H1 (cell line): ENCODE results near the gene PRKRIP1. TPM values are rescaled to one million over a fixed set of nuclear protein-coding genes. Genes with fewer than 3 reads are reported as not detected.

Source experiments
- CTCF ChIA-PET: fragments of 300-600 bp; sonication (Branson Sonifier 250); formaldehyde crosslinking; loops from one replicate; lab custom pipeline; 2021; ENCODE audit not compliant: partially characterized antibody; lab: Charles Lee
- POLR2A ChIA-PET: fragments of 300-600 bp; sonication (Branson Sonifier 250); formaldehyde crosslinking; loops from one replicate; lab custom pipeline; 2021; ENCODE audit warnings: inconsistent platforms; ENCODE audit not compliant: partially characterized antibody; lab: Charles Lee
- DNase-seq, 2 experiments: peaks; one replicate each; pipeline versions ENCODE4 v3.0.0 to v3.0.0-alpha.2; 2010 to 2022; ENCODE audit warnings: low spot score in 2 of 2, low read depth in 1 of 2, mixed read lengths in 1 of 2
- FAIRE-seq: peaks from 2 replicates; lab custom pipeline; 2011; peaks lifted over from hg19 to GRCh38; lab: Jason Lieb, UNC
- H2AFZ ChIP-seq: 2 replicates; pipeline ENCODE4 v1.8.1; 2012; ENCODE audit warnings: low read length, inconsistent platforms
- H2AK5ac ChIP-seq: 2 replicates; pipeline ENCODE4 v1.6.1; 2013; ENCODE audit warnings: low read depth, low read length
- H2BK120ac ChIP-seq: replicated peaks from 2 replicates; pipeline ENCODE3; 2013; ENCODE audit warnings: low read depth, low read length, inconsistent platforms
- H2BK12ac ChIP-seq: 2 replicates; pipeline ENCODE4 v1.6.1; 2013; ENCODE audit warnings: low read depth, low read length
- H2BK15ac ChIP-seq: 2 replicates; pipeline ENCODE4 v1.6.1; 2013; ENCODE audit warnings: low read length
- H2BK20ac ChIP-seq: 2 replicates; pipeline ENCODE4 v1.6.1; 2013; ENCODE audit warnings: low read length
- H2BK5ac ChIP-seq: 2 replicates; pipeline ENCODE4 v1.6.1; 2013; ENCODE audit warnings: low read depth, low read length
- H3K14ac ChIP-seq: 2 replicates; pipeline ENCODE4 v1.6.1; 2013; ENCODE audit warnings: inconsistent platforms; ENCODE audit not compliant: insufficient read length
- H3K18ac ChIP-seq: 2 replicates; pipeline ENCODE4 v1.6.1; 2013; ENCODE audit warnings: low read length; ENCODE audit errors: extremely low read depth
- H3K23ac ChIP-seq: 2 replicates; pipeline ENCODE4 v1.6.1; 2013; ENCODE audit warnings: inconsistent platforms; ENCODE audit not compliant: insufficient read length
- H3K23me2 ChIP-seq: 2 replicates; pipeline ENCODE4 v1.6.1; 2013; ENCODE audit warnings: low read depth, low read length
- H3K27ac ChIP-seq: 2 replicates; pipeline ENCODE4 v1.6.1; 2011; ENCODE audit warnings: low read depth, low read length, inconsistent platforms
- H3K27me3 ChIP-seq, 4 experiments: replicated peaks in 1 of 4; 1 replicate in 1 of 4; 2 replicates in 3 of 4; pipeline versions ENCODE4 v1.6.1 to v1.8.1; 2011 to 2013; ENCODE audit warnings: low read length in 3 of 4, mild to moderate bottlenecking in 3 of 4, inconsistent platforms in 2 of 4, mixed read lengths in 2 of 4, moderate library complexity in 1 of 4; ENCODE audit not compliant: control insufficient read depth in 3 of 4, insufficient read depth in 3 of 4; ENCODE audit errors: extremely low read depth in 1 of 4
- H3K36me3 ChIP-seq, 4 experiments: 2 replicates each; pipeline versions ENCODE4 v1.6.1 to v1.8.1; 2011 to 2013; ENCODE audit warnings: mild to moderate bottlenecking in 4 of 4, low read length in 3 of 4, moderate library complexity in 2 of 4, control low read depth in 1 of 4, inconsistent platforms in 1 of 4; ENCODE audit not compliant: insufficient read depth in 4 of 4, control insufficient read depth in 2 of 4
- H3K4ac ChIP-seq: replicated peaks from 2 replicates; pipeline ENCODE3; 2013; ENCODE audit warnings: low read length, low read depth, mixed read lengths, inconsistent platforms; ENCODE audit not compliant: insufficient read length
- H3K4me1 ChIP-seq, 4 experiments: replicated peaks in 1 of 4; 1 replicate in 1 of 4; 2 replicates in 3 of 4; pipeline versions ENCODE4 v1.6.1 to v1.8.1; 2011 to 2013; ENCODE audit warnings: low read length in 3 of 4, inconsistent platforms in 2 of 4, mixed read lengths in 1 of 4; ENCODE audit not compliant: insufficient read depth in 4 of 4, control insufficient read depth in 3 of 4
- H3K4me2 ChIP-seq, 2 experiments: 2 replicates each; pipeline versions ENCODE4 v1.6.1 to v1.8.1; 2011 to 2013; ENCODE audit warnings: low read depth in 2 of 2, low read length in 2 of 2, control low read depth in 1 of 2, inconsistent platforms in 1 of 2, mild to moderate bottlenecking in 1 of 2; ENCODE audit not compliant: insufficient read depth in 1 of 2
- H3K4me3 ChIP-seq, 4 experiments: fragments of 200-600, 300-600 bp in 1 of 4; sonication (generic), shearing (Covaris generic), sonication (Bioruptor Twin) in 1 of 4; 2 replicates each; pipeline versions ENCODE4 v1.5.1 to v1.8.1; 2011 to 2016; ENCODE audit warnings: low read length in 4 of 4, low read depth in 3 of 4, control low read depth in 2 of 4, inconsistent platforms in 2 of 4, mild to moderate bottlenecking in 2 of 4, mixed read lengths in 1 of 4, moderate library complexity in 1 of 4; ENCODE audit not compliant: insufficient read depth in 2 of 4; ENCODE audit errors: extremely low read depth in 1 of 4
- H3K56ac ChIP-seq: replicated peaks from 2 replicates; pipeline ENCODE3; 2013; ENCODE audit warnings: low read depth, mild to moderate bottlenecking, mixed read lengths, low read length, inconsistent platforms; ENCODE audit not compliant: insufficient read length
- H3K79me1 ChIP-seq: 2 replicates; pipeline ENCODE4 v1.6.1; 2013; ENCODE audit warnings: low read depth, low read length, control low read depth
- H3K79me2 ChIP-seq, 2 experiments: 2 replicates each; pipeline versions ENCODE4 v1.6.1 to v1.8.1; 2012 to 2013; ENCODE audit warnings: low read length in 2 of 2, mild to moderate bottlenecking in 2 of 2, inconsistent platforms in 1 of 2; ENCODE audit not compliant: insufficient read depth in 2 of 2, control insufficient read depth in 1 of 2
- H3K9ac ChIP-seq, 4 experiments: replicated peaks in 1 of 4; 1 replicate in 1 of 4; 2 replicates in 3 of 4; pipeline versions ENCODE4 v1.6.1 to v1.8.1; 2011 to 2013; ENCODE audit warnings: low read depth in 3 of 4, low read length in 3 of 4, control low read depth in 2 of 4, mild to moderate bottlenecking in 2 of 4, moderate library complexity in 2 of 4, inconsistent platforms in 1 of 4; ENCODE audit errors: extremely low read depth in 1 of 4
- H3K9me3 ChIP-seq, 2 experiments: 2 replicates each; pipeline versions ENCODE4 v1.6.1 to v1.8.1; 2012 to 2013; ENCODE audit warnings: mild to moderate bottlenecking in 2 of 2, moderate library complexity in 2 of 2, control low read depth in 1 of 2, inconsistent platforms in 1 of 2, low read depth in 1 of 2, low read length in 1 of 2, mixed read lengths in 1 of 2; ENCODE audit not compliant: insufficient read depth in 2 of 2
- H4K20me1 ChIP-seq, 2 experiments: replicated peaks in 1 of 2; 2 replicates each; pipeline versions ENCODE3 to v1.8.1; 2011 to 2013; ENCODE audit warnings: inconsistent platforms in 2 of 2, low read length in 2 of 2, mild to moderate bottlenecking in 1 of 2; ENCODE audit not compliant: insufficient read depth in 2 of 2, control insufficient read depth in 1 of 2
- H4K5ac ChIP-seq: 2 replicates; pipeline ENCODE4 v1.6.1; 2013; ENCODE audit warnings: low read length, low read depth, mixed read lengths, inconsistent platforms; ENCODE audit not compliant: insufficient read length
- H4K8ac ChIP-seq: 2 replicates; pipeline ENCODE4 v1.8.0; 2013; ENCODE audit warnings: mild to moderate bottlenecking, moderate library complexity, low read length, inconsistent platforms; ENCODE audit not compliant: insufficient read depth; ENCODE audit errors: extremely low read depth
- H4K91ac ChIP-seq: replicated peaks from 2 replicates; pipeline ENCODE3; 2013; ENCODE audit warnings: low read length, mixed read lengths, inconsistent platforms; ENCODE audit not compliant: insufficient read length
- CHD1 ChIP-seq: IDR thresholded peaks from 2 replicates; pipeline ENCODE4 v1.6.1; 2012; ENCODE audit warnings: low read depth, low read length, improper control_type of control experiment
- CHD2 ChIP-seq: IDR thresholded peaks from 2 replicates; pipeline ENCODE4 v1.6.1; 2012; ENCODE audit warnings: low read length, improper control_type of control experiment
- CTBP2 ChIP-seq: IDR thresholded peaks from 2 replicates; pipeline ENCODE4 v1.7.0; 2011; ENCODE audit warnings: borderline replicate concordance, mild to moderate bottlenecking, moderate library complexity, mixed read lengths, low read length; ENCODE audit not compliant: insufficient read depth, insufficient read length
- EGR1 ChIP-seq: IDR thresholded peaks from 2 replicates; pipeline ENCODE4 v1.6.1; 2011; ENCODE audit warnings: low read depth, low read length, borderline replicate concordance
- GTF2F1 ChIP-seq: IDR thresholded peaks from 2 replicates; pipeline ENCODE4 v1.6.1; 2012; ENCODE audit warnings: low read depth, low read length, improper control_type of control experiment, borderline replicate concordance
- HDAC2 ChIP-seq, 2 experiments: fragments of 300-600 bp in 1 of 2; sonication (generic) in 1 of 2; IDR thresholded peaks; 2 replicates each; pipeline ENCODE4 v1.6.1; 2011 to 2012; ENCODE audit warnings: low read depth in 2 of 2, low read length in 2 of 2, mild to moderate bottlenecking in 2 of 2, moderate library complexity in 2 of 2, borderline replicate concordance in 1 of 2, inconsistent platforms in 1 of 2
- HDAC6 ChIP-seq: IDR thresholded peaks from one replicate; pipeline ENCODE4 v1.7.1; 2012; ENCODE audit warnings: low read depth, mild to moderate bottlenecking, inconsistent platforms, low read length, moderate library complexity
- KDM1A ChIP-seq: fragments of 200-600, 300-600 bp; sonication (generic); IDR thresholded peaks from 2 replicates; pipeline ENCODE4 v1.7.1; 2016; ENCODE audit warnings: mild to moderate bottlenecking, low read length, borderline replicate concordance
- PHF8 ChIP-seq: fragments of 200-600 bp; sonication (generic); conservative IDR thresholded peaks from 2 replicates; pipeline ENCODE4 v1.7.1; 2012; ENCODE audit warnings: low read depth, mild to moderate bottlenecking, inconsistent platforms, low read length, moderate library complexity
- SIX5 ChIP-seq: IDR thresholded peaks from 2 replicates; pipeline ENCODE4 v1.6.1; 2011; ENCODE audit warnings: mild to moderate bottlenecking, low read depth, low read length
- SP1 ChIP-seq: IDR thresholded peaks from 2 replicates; pipeline ENCODE4 v1.6.1; 2011; ENCODE audit warnings: low read depth, low read length
- SP2 ChIP-seq: IDR thresholded peaks from 2 replicates; pipeline ENCODE4 v1.6.1; 2012; ENCODE audit warnings: mild to moderate bottlenecking, low read length, inconsistent platforms
- SRF ChIP-seq: IDR thresholded peaks from 2 replicates; pipeline ENCODE4 v1.6.1; 2011; ENCODE audit warnings: mild to moderate bottlenecking, low read depth, low read length, moderate library complexity
- WGBS, 2 experiments: shearing (Covaris generic) in 1 of 2; methylation state at CpG; one replicate each; pipeline versions ENCODE4 v1.1.6 to v1.1.7; 2013 to 2015; ENCODE audit warnings: low lambda C conversion rate in 2 of 2, mixed read lengths in 2 of 2, inconsistent platforms in 1 of 2, low coverage in 1 of 2, missing lambda C conversion rate in 1 of 2; ENCODE audit not compliant: insufficient replicate concordance in 2 of 2, insufficient coverage in 1 of 2, insufficient read length in 1 of 2; ENCODE audit errors: extremely low coverage in 1 of 2, missing lambda C conversion rate in 1 of 2; 5-methylcytosine and 5-hydroxymethylcytosine counted together
- polyA plus RNA-seq, 7 experiments: library from polyadenylated mRNA; depleted of rRNA in 3 of 7; stranded (reverse) in 5 of 7; unstranded in 2 of 7; fragments of >200 nt in 5 of 7; fragments of 200-250 nt in 2 of 7; gene quantifications; 1 replicate in 5 of 7; 2 replicates in 1 of 7; 4 replicates in 1 of 7; pipeline versions ENCODE4 v1.2.1 to v1.2.3, GENCODE V29; 2011 to 2013; ENCODE audit warnings: missing spikeins in 2 of 7, mixed read lengths in 2 of 7
- total RNA-seq: library from RNA; stranded (reverse); fragmentation: NEBNext Ultra II Directional; extraction: Animal tissue kit (Norgen Biotek cat#: 25700); gene quantifications from 2 replicates; pipeline ENCODE4 v1.2.1, GENCODE V29; 2021
- TF ChIP-seq, protein P1 (sequence below): IDR thresholded peaks from 2 replicates; pipeline ENCODE4 v1.6.1; 2012; ENCODE audit warnings: inconsistent platforms

The PRKRIP1 gene
- total and polyA plus RNA-seq, 2 of the 8 experiments (the other 6 are each of a cell fraction or from before 2014, with no cell fraction given) = 11.1 to 22.0 TPM

- Histone ChIP-seq H4K20me1 (peaks cover 0 to 3% of the 10 kb centered on the region in 2 experiments), H3K56ac (no peak overlapping the region), H3K23me2 (no peaks in the 10 kb centered on the region; the same call in 1 of the 2 replicates), H3K79me1 (no peaks in the 10 kb centered on the region), H3K4me2 (no peak overlapping the region), H3K79me2 (no peaks in the 10 kb centered on the region), H3K9me3 (no peaks in the 10 kb centered on the region), H3K14ac (no peak overlapping the region), H2AFZ (no peak overlapping the region), H3K4me1 (peaks cover 0 to 3% (median 0%) of the 10 kb centered on the region in 4 experiments; a peak in 2 of 7 replicates), H4K5ac (no peak overlapping the region), H3K4me3 (no peak overlapping the region), H3K23ac (no peak overlapping the region), H3K4ac (no peak overlapping the region), H3K27ac (no peak overlapping the region), H2BK12ac (no peak overlapping the region), H3K27me3 (no peaks in the 10 kb centered on the region), H2BK120ac (no peak overlapping the region), H3K36me3 (peaks cover 2 to 17% (median 6%) of the 10 kb centered on the region in 4 experiments; a peak in 5 of 8 replicates), H4K8ac (no peak overlapping the region), H2BK20ac (no peak overlapping the region), H2AK5ac (no peak overlapping the region), H4K91ac (no peak overlapping the region), H2BK5ac (no peak overlapping the region), H3K18ac (no peak overlapping the region), H2BK15ac (no peak overlapping the region), H3K9ac (no peak overlapping the region)
- 91% methylated on average over 15 of the region's 15 CpGs; no CpG with 5 or more reads in 1 of the 2 experiments for WGBS, 2 experiments
- DNase-seq (no peak), FAIRE-seq (no peak)
- TF ChIP-seq CHD1 (no peak), KDM1A (no peak), SP2 (no peak), GTF2F1 (no peak), HDAC2 (IDR thresholded peaks at IDR 0.05; ENCODE audit: borderline replicate concordance in 1 of 2, low read depth in 2 of 2, low read length in 2 of 2) (no peak), SRF (no peak), EGR1 (no peak), HDAC6 (no peak), SP1 (no peak), CHD2 (no peak), PHF8 (no peak), SIX5 (no peak), CTBP2 (no peak)
- TF ChIP-seq, protein P1, sequence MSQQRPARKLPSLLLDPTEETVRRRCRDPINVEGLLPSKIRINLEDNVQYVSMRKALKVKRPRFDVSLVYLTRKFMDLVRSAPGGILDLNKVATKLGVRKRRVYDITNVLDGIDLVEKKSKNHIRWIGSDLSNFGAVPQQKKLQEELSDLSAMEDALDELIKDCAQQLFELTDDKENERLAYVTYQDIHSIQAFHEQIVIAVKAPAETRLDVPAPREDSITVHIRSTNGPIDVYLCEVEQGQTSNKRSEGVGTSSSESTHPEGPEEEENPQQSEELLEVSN = no peak
- CTCF ChIA-PET = interaction anchor here (0.9 to 4.0 kb wide), 6 partner anchors 8 to 45 kb away, joined by 3 to 22 read pairs (median 4); partner anchors contain the start of genes ALKBH4 and LRWD1
- POLR2A ChIA-PET = interaction anchor here (0.7 to 0.9 kb wide), 2 partner anchors 23 to 53 kb away, joined by 3 read pairs; partner anchors contain the start of gene PRKRIP1
Measured at GRCh38 chr7:102449136-102449535, 53.0 kb downstream of the PRKRIP1 start.
